ENCODE results near the gene JPH4.

The JPH4 gene

GRCh38 chr14:23555533-23555881 is 23.1 kb downstream of the JPH4 start:
- H3K36me3 Mint-ChIP-seq (ENCODE audit: insufficient read depth), result peaks cover 11% of the 10 kb centered on the region
- ATAC-seq (replicated peaks; ENCODE audit: extremely low read depth, poor library complexity, severe bottlenecking) (no peak), DNase-seq (ENCODE audit: low spot score in 2 of 2) (no peak)
- no peaks in the 10 kb centered on the region for H3K9me3 Mint-ChIP-seq
- peak overlapping the region; percentile 91 for H3K27ac Mint-ChIP-seq (ENCODE audit: low read depth)
- no peaks in the 10 kb centered on the region for H3K27me3 Mint-ChIP-seq
- H3K4me3 Mint-ChIP-seq, result peak overlapping the region; percentile 89
- peaks cover 41% of the 10 kb centered on the region for H3K4me1 Mint-ChIP-seq

DNA sequence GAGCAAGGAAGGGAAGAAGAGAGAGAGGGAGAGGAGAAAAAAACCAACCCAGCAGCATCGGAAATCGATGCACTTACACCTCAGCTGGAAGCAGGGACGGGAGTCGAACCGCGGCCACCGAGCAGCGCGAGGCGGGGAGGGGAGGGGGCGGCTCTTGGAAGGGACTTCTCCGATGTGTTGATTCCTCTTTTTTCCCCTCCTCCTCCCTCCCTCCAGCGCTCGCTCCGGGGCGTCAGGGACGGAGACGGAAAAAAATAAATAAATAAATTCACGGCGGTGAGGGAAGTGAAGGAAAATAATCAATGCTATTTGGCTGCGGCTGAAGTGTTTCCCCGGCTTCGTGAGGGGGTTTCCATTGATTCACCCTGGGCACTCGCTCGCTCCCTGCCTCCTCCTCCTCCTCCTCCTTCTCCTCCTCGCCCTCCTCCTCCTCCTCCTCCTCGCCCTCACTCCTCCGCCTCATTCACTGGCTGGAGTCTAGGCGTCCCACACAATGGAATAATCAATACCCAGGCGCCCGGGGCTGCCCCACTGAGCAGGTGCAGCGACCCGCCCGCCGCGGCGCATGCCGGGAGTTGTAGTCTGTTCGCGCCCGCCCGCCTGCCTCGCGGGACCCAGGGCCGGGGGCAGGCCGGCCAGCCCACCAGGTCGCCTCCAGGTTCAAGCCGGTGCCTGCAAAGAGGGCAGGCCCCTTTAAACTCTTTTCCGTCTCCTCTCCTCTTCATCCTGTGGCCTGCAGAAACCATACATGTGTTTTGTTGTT is 27.1 kb downstream of the JPH4 start, which contains the start of gene ZFHX2:
Gene ZFHX2, minus strand, starts transcription at position 500 of the 763 bp plus-strand sequence. CDS start 16,440 bp downstream, outside the sequence.
- H3K4me3 Mint-ChIP-seq, result no peak within 1 kb of the TSS
- H3K9me3 Mint-ChIP-seq, result no peaks in the 10 kb centered on the region
- peak; percentile 31 to 45 for DNase-seq (ENCODE audit: low spot score in 2 of 2)
- H3K4me1 Mint-ChIP-seq, result peaks cover 18% of the 10 kb centered on the region
- no peaks in the 10 kb centered on the region for H3K27me3 Mint-ChIP-seq
- peak within 1 kb of the TSS; percentile 81 for H3K27ac Mint-ChIP-seq (ENCODE audit: low read depth)
- peaks cover 7% of the 10 kb centered on the region for H3K36me3 Mint-ChIP-seq (ENCODE audit: insufficient read depth)
- peak; percentile 48 for ATAC-seq (replicated peaks; ENCODE audit: extremely low read depth, poor library complexity, severe bottlenecking)

DNA sequence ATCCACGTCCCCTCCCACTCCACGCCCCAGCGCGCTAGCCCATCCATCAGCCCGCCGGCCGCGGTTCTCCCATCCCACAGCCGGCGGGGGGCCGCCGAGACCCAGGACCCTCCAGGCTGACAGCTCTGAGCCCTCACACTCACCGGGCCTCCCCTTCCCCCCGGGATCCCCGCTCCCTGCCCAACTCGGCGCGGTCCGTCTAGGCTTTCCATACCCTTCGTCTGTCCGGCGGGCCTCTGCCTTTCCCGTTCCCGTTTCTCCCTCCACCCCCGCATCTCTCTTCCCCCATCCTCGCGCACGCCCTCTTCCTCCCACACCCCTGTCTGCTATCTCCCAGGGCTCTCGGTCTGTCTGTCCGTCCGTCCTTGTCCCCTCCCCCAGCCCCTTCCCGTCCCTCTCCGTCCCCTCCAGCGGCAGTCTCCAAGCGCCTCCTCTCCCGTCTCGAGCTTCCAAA is 27.8 kb downstream of the JPH4 start:
- Mint-ChIP-seq H3K9me3 (no peaks in the 10 kb centered on the region), H3K27me3 (no peaks in the 10 kb centered on the region), H3K36me3 (ENCODE audit: insufficient read depth) (peaks cover 2% of the 10 kb centered on the region), H3K27ac (ENCODE audit: low read depth) (peak overlapping the region; percentile 81), H3K4me1 (peaks cover 12% of the 10 kb centered on the region), H3K4me3 (no peak overlapping the region)
- no peak for ATAC-seq (replicated peaks; ENCODE audit: extremely low read depth, poor library complexity, severe bottlenecking)
- no peak for DNase-seq (ENCODE audit: low spot score in 2 of 2)

GRCh38 chr14:23550131-23550811 is 28.3 kb downstream of the JPH4 start:
- DNase-seq (ENCODE audit: low spot score in 2 of 2), result no peak
- no peak for ATAC-seq (replicated peaks; ENCODE audit: extremely low read depth, poor library complexity, severe bottlenecking)
- Mint-ChIP-seq H3K9me3 (no peaks in the 10 kb centered on the region), H3K4me3 (no peak overlapping the region), H3K4me1 (peaks cover 9% of the 10 kb centered on the region), H3K27ac (ENCODE audit: low read depth) (no peak overlapping the region), H3K27me3 (no peaks in the 10 kb centered on the region), H3K36me3 (ENCODE audit: insufficient read depth) (no peaks in the 10 kb centered on the region)

DNA sequence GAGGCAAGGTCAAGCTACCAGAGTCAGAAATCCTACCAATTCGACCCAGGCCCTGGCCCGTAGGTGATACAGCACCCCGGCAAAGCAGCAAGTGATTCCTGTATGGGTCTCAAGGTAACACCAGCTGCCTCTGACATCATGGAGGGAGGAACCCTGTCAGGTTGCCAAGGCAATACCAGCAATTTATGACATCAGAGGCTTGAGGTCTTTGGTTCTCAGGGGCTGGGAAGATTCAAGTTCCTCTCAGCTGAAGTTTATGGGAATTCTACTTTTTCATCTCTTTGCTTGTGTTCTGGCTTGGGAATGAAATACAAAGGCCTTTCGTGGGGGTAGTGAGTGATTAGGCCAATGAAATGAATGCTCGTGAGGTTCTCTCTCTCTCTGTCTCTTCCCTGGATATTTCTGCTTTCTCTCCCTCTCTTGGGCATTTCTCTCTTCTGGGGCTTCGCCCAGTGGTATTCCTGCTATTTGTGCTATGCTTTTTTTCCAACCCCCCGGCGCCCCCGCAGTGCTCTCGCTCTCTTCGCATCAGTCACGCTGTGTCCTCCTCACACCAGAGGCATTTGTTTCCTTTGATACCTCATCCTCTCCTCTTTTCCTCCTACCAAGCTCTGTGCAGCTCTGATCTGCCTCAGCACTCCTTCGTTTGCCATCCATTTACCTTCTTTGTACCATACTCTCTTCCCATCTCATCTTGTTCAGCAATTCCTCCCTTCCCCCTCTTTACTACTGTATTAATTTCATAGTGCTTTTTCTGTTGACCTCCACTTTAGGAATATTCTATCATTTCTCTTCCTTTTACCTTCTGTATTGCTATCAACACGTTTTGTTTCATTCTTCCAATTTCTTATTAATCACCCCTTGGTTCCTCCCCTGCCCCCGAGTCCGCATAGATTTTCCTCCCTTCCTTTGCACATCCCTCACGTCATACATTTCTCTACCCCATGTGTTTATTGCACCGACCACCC is 30.0 kb downstream of the JPH4 start:
- no peak overlapping the region for H3K27ac Mint-ChIP-seq (ENCODE audit: low read depth)
- no peaks in the 10 kb centered on the region for H3K36me3 Mint-ChIP-seq (ENCODE audit: insufficient read depth)
- no peaks in the 10 kb centered on the region for H3K9me3 Mint-ChIP-seq
- H3K27me3 Mint-ChIP-seq, result no peaks in the 10 kb centered on the region
- peaks cover 6% of the 10 kb centered on the region for H3K4me1 Mint-ChIP-seq
- no peak for DNase-seq (ENCODE audit: low spot score in 2 of 2)
- H3K4me3 Mint-ChIP-seq, result no peak overlapping the region
- no peak for ATAC-seq (replicated peaks; ENCODE audit: extremely low read depth, poor library complexity, severe bottlenecking)

DNA sequence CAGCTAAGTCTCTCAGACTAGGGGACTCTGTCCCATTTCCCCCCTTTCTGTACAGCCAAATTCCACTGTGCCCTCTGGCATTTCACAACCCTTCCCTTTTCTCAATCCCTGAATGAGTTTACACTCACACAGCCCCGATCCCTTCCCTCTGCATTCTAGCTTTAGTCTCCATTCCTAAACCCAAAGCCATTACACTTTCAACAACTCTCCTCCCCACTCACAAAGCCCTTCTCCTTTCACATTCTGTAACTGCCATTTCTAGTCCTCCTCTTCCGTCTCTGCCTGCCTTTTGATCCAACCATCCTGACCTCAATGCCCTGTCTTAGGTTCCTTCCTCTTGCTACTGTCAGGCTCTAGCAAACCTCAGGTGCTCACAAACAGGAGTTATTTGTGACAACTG is 30.7 kb downstream of the JPH4 start:
- Mint-ChIP-seq H3K27ac (ENCODE audit: low read depth) (no peak overlapping the region), H3K4me3 (no peak overlapping the region)

GRCh38 chr14:23546450-23547035 is 32.0 kb downstream of the JPH4 start:
- no peaks in the 10 kb centered on the region for H3K36me3 Mint-ChIP-seq (ENCODE audit: insufficient read depth)
- no peaks in the 10 kb centered on the region for H3K9me3 Mint-ChIP-seq
- ATAC-seq (replicated peaks; ENCODE audit: extremely low read depth, poor library complexity, severe bottlenecking) (no peak), DNase-seq (ENCODE audit: low spot score in 2 of 2) (no peak)
- H3K27me3 Mint-ChIP-seq, result no peaks in the 10 kb centered on the region
- no peak overlapping the region for H3K4me3 Mint-ChIP-seq
- H3K27ac Mint-ChIP-seq (ENCODE audit: low read depth), result no peak overlapping the region
- peaks cover under 1% of the 10 kb centered on the region for H3K4me1 Mint-ChIP-seq

More for the DNA sequence above, 30.7 kb downstream of the JPH4 start:
- ATAC-seq (replicated peaks; ENCODE audit: extremely low read depth, poor library complexity, severe bottlenecking) (no peak), DNase-seq (ENCODE audit: low spot score in 2 of 2) (no peak)
- H3K4me1 Mint-ChIP-seq, result peaks cover 6% of the 10 kb centered on the region
- H3K27me3 Mint-ChIP-seq, result no peaks in the 10 kb centered on the region
- H3K9me3 Mint-ChIP-seq, result no peaks in the 10 kb centered on the region
- H3K36me3 Mint-ChIP-seq (ENCODE audit: insufficient read depth), result no peaks in the 10 kb centered on the region

DNA sequence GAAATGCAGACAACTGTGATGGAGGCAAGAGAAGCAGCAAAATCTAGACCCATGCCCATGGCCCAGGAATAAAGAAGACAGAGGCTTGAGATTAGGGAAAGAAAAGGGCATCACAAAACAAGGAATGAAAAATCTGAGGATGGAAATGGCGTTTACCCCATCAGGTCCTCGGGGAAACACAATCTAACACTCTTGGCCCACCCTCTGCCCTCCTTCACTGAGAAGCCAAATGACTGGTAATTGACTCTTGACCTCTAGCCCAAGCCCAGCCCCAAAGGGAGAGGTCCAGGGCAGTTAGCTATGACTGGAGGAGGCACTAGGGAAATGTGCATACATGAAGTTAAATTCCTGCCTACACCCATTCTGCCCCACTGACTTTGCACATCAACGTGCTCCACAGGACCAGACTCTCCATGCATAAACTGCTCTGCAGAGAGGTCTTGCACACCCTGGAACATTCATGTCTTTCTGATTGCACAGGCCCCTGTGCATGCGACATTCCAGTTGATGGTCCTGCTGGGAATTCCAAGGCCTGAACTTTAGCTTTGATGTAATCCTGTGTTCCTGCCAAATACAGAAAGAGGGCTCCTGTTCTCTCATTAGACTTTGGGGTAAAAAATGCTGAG is 32.7 kb downstream of the JPH4 start:
- ATAC-seq (replicated peaks; ENCODE audit: extremely low read depth, poor library complexity, severe bottlenecking) (no peak), DNase-seq (ENCODE audit: low spot score in 2 of 2) (no peak)
- no peak overlapping the region for H3K27ac Mint-ChIP-seq (ENCODE audit: low read depth)
- H3K9me3 Mint-ChIP-seq, result no peaks in the 10 kb centered on the region
- no peaks in the 10 kb centered on the region for H3K4me1 Mint-ChIP-seq
- no peaks in the 10 kb centered on the region for H3K27me3 Mint-ChIP-seq
- no peak overlapping the region for H3K4me3 Mint-ChIP-seq
- no peaks in the 10 kb centered on the region for H3K36me3 Mint-ChIP-seq (ENCODE audit: insufficient read depth)

GRCh38 chr14:23544511-23545447 is 33.8 kb downstream of the JPH4 start:
- ATAC-seq (replicated peaks; ENCODE audit: extremely low read depth, poor library complexity, severe bottlenecking), result no peak
- Mint-ChIP-seq H3K4me3 (no peak overlapping the region), H3K36me3 (ENCODE audit: insufficient read depth) (no peaks in the 10 kb centered on the region), H3K9me3 (no peaks in the 10 kb centered on the region), H3K4me1 (no peaks in the 10 kb centered on the region), H3K27me3 (no peaks in the 10 kb centered on the region), H3K27ac (ENCODE audit: low read depth) (no peak overlapping the region)
- no peak for DNase-seq (ENCODE audit: low spot score in 2 of 2)

DNA sequence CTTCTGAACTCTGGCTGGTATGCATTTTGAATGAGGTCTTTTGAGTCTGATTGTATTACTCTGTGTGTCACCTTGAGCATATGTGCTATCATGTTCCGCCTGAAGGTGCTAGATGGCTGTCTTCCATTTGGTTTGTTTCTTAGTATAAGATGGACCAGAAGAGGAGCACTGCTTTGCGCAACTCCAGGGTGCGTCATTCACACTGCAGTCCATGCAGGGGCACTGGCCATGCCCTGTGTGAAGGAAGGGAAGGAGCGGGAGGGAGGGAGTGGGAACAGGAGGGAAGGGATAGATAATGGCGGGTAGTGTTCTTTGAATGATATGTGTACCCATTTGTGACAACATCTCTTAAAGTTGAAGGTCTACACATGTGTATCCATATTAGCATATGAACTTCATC is 35.2 kb downstream of the JPH4 start:
- H3K4me1 Mint-ChIP-seq, result no peaks in the 10 kb centered on the region
- ATAC-seq (replicated peaks; ENCODE audit: extremely low read depth, poor library complexity, severe bottlenecking), result no peak
- no peak overlapping the region for H3K27ac Mint-ChIP-seq (ENCODE audit: low read depth)
- no peaks in the 10 kb centered on the region for H3K9me3 Mint-ChIP-seq
- DNase-seq (ENCODE audit: low spot score in 2 of 2), result no peak
- H3K4me3 Mint-ChIP-seq, result no peak overlapping the region
- no peaks in the 10 kb centered on the region for H3K36me3 Mint-ChIP-seq (ENCODE audit: insufficient read depth)
- no peaks in the 10 kb centered on the region for H3K27me3 Mint-ChIP-seq

DNA sequence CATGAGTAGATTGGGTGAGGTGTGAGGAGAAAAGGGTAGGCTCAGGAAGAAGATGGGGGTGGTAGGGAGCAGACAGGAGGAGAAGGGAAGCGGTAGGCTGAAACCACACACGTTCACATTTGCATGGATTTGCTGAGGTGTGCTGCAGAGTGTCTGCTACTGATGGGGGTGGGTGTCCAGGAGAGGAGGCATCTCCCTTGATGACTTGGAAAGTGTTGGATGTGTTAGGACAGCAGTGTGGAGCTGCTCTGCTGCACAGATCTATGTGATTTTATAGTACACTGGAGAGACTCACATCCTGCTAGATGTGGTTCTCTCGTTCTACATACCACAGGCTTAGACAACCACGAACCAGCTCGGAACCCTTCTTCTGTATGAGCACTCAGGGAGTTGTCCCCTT is 36.3 kb downstream of the JPH4 start:
- Mint-ChIP-seq H3K9me3 (no peaks in the 10 kb centered on the region), H3K36me3 (ENCODE audit: insufficient read depth) (no peaks in the 10 kb centered on the region), H3K4me3 (no peak overlapping the region), H3K4me1 (no peaks in the 10 kb centered on the region), H3K27ac (ENCODE audit: low read depth) (no peak overlapping the region), H3K27me3 (no peaks in the 10 kb centered on the region)
- no peak for ATAC-seq (replicated peaks; ENCODE audit: extremely low read depth, poor library complexity, severe bottlenecking)
- DNase-seq (ENCODE audit: low spot score in 2 of 2), result no peak

Measured in central memory CD8-positive, alpha-beta T cell (primary cell).